Stimulated activated CD8-positive, alpha-beta memory T cell treated with anti-CD3 and anti-CD28 coated beads, Interleukin-4, amount 100 ng/mL, for 4 hours (primary cell): ENCODE data around the gene LPIN1.

Experiments used
- DNase-seq, 2 donors: peaks; one replicate each; pipeline ENCODE4 v3.0.0-alpha.2; 2020; ENCODE audit warnings: low read depth in 2 of 2, low spot score in 1 of 2

Gene LPIN1

GRCh38 chr2:11784747-11785610 lies 38.5 kb downstream of the LPIN1 start:
- peak in 1 of 2 donors; percentile 16 for DNase-seq

DNA sequence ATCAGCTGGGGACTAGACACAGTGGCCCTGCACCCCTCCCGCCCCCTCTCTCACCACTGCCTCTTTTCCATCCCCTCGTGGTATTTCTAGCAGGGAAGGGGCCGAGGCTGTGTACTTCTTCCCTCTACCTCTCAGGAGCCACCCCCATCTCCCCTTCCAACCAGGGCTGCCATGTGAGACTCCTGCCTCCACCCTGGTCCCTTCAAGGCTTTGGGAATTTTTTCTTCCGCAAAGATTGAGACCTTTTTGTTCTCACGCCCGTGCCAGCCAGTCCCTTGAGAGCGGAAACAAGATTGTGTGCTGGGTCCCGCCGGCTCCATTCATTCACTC lies 39.1 kb downstream of the LPIN1 start:
- DNase-seq = no peak

DNA sequence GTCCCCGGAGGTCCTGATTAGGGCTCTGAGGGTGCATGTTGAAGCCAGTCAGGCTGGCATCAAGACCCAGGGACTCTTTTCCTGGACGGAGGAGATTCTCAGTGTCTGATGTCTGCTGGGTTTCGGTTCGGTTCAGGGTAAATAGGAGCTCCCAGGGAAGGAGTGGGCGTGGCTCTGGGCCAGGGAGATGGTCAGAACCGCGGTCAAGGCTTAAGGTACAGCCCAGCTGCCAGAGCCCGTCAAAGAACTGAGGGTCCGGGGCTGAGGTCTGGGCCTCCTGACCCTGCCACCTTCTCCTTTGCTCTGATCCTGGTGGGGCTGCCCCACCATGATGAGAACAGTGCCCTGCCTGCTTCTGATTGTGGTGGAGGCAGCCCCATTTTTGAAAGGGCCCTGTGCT lies 39.8 kb downstream of the LPIN1 start:
- DNase-seq = no peak

- no peak for DNase-seq
These were observed 40.2 kb downstream of the LPIN1 start for GRCh38 chr2:11786592-11786991.

- DNase-seq = no peak
These were observed 41.6 kb downstream of the LPIN1 start for GRCh38 chr2:11787991-11788390.

DNA sequence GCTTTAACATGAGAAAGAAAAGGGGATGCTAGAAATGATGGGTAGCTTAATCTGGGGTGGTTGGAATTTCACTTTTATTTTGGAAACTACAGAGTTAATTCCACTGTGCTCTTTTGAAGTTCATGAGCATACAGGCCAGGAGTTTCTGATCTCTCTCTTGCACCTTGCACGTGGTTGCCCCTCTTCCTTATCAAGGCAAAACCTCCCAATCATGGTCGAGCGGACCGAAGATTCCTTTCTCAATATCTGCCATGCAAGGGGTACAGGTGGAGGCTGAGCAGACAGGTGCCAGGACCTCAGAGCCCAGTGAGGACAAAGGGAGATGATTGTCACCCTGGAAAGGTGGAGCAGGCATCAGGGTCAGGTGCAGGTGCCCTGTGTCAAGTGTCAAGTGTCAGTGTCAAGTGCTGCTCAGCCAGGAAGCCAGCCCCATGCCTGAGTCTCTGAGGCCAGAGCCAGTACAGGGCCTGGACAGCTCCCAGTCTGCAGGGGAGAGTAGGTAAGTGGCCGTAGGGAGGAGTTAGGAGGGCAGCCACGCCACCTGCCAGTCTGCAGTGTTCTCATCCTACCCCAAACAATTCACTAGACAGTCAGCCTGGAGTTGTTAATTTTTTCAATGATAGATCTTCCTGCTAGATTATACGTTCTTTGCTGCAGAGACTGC lies 42.2 kb downstream of the LPIN1 start:
- DNase-seq = no peak

DNA sequence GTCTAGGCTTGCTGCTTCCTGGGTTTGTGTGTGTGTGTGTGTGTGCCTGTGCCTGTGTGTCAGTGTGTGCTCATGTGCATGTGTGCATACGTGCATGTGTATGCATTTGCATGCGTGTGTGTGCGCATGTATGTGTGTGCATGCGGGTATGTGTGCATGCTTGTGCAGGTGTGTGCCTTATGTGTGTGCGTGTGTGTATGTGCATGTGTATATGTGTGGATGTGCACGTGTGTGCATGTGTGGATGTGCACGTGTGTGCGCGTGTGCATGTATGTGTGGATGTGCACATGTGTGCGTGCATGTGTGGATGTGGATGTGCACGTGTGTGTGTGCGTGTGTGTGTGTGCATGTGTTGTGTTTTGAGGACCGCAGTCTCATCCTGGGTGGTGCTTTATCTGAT lies 42.8 kb downstream of the LPIN1 start:
- DNase-seq = no peak

GRCh38 chr2:11790228-11790627 lies 43.8 kb downstream of the LPIN1 start:
- DNase-seq = no peak

GRCh38 chr2:11795590-11795989 lies 49.2 kb downstream of the LPIN1 start:
- DNase-seq = no peak

DNA sequence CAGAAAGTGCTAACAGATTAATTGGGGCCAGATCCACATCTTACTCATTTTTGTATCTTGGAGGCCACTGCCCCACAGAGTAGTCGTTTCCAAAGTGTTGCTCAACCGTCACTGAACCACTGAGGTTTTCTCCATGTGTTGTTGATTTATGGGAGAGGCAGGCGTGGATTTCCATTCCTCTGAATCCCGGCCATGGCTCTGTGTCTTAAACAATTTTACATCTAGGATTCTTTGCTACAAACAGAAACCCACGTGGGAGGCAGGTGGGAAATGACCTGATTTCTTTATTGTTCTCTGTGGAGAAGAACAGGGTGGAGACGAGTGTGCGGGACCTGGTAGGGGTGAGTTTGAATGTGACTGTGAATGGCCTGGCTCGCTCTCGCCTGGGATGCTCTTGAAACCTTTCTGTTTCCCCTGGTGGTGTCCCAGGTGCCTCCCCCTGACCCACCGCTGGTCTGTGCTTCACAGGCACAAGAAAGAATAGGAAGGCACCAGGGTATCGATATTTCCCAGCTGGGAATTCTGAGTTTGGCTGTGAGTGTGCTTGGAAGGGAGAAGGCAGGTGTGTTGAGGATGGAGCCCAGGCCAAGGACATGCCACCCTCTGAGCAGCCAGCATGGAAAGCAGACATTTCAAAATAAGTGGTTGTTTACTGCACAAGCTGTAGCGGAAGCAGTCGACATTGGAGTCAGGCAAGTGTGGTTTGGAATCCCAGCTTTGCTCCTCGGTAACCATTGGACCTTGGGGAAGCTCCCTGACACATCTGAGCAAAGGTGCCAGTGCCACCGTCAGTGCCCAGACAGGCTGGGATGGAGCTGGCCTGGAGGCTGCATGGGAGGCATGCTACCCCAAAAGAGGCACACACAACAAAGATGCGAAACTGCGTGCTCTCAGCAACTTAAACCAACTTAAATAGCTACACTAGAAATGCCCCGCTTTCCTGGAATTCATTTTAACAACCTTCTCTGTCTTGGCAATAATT lies 50.0 kb downstream of the LPIN1 start:
- no peak for DNase-seq

GRCh38 chr2:11797846-11798245 lies 51.4 kb downstream of the LPIN1 start:
- DNase-seq = no peak

DNA sequence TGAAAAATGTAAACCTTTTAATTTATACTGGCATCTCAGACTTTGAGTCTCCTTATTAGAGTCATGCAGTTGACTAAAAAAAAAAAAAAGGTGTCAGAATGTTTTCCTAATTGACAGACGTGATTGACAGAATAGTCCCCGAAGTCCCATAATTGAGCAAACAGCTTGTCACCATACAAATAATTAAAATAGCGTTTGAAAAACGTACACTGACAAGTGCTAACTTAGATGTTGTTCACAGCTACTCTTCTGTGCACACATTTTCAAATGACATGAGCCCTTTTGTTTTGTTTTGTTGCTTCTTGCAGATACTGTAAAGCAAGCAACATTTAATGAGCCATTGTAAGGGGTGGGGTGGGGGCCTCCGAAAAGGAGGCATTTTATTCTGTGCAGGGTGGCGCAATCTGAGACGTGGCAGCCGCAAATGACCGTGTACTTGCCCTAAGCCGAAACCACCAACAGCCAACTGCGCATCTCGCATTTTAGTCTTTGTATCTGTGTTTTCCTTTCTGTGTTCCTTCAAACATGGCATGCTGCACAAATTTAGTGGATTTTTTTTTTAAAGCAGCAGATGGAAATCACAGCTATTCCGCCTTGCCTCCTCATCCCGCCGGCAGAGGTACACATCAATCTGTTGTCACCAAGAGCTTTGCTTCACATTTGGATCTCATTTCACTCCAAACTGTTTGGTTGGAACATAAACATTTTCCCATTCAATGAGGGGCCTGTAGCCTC lies 52.4 kb downstream of the LPIN1 start:
- no peak for DNase-seq

DNA sequence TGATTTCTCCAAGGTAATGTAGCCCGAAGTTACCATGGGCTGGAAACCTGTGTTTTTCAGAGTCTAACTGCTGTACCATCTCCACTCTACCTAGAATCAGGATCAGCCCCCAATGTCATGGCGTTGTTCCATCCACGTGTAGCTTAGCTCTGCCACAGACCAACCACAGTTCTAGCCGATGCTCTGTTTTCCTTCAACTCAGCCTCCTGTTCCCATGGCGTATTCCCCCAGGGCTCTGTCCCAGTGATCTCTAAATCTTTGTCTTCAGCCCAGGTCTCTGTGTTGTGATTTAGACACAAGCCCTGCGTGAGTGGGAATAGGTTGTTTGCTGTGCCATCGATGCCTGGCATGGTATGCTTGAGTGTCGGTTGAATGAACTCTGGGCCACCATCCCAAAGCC lies 53.4 kb downstream of the LPIN1 start:
- DNase-seq = no peak

GRCh38 chr2:11802782-11803191 lies 56.4 kb downstream of the LPIN1 start:
- no peak for DNase-seq

GRCh38 chr2:11805024-11805423 lies 58.6 kb downstream of the LPIN1 start:
- no peak for DNase-seq

DNA sequence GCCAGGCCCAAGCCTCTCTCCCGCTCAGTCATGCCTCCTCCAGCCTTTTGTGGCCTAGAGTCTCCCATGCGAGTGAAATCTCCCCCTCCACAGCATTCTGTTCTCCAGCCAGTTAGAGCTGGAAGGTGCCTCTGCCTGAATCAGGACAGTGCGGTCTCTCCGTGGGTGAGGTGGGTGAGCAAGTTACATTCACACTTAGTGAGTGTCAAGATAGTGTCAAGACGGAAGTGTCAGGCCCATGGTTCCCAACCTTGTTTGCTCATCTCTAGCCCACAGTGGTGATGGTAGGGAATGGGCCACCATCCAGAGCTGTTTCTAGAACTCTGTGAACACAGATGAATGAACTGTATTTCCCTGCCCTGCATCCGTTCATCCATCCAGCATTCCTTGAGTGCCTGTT lies 59.5 kb downstream of the LPIN1 start:
- DNase-seq = no peak

GRCh38 chr2:11807156-11808015 lies 61.0 kb downstream of the LPIN1 start:
- DNase-seq = no peak

GRCh38 chr2:11808016-11808400 lies 61.6 kb downstream of the LPIN1 start:
- DNase-seq = no peak

- DNase-seq = no peak
These were observed 63.3 kb downstream of the LPIN1 start for GRCh38 chr2:11809586-11810236.
